B cell (primary cell): ENCODE data around the gene SLC23A3. TPM values are rescaled to one million over a fixed set of nuclear protein-coding genes. Genes with fewer than 3 reads are reported as not detected.
A peak's percentile ranks its signal among the peaks of the same experiment; 100 is the strongest.

Experiments used
- ATAC-seq: fragments of 200-7000 bp; cut with Tn5 transposase; one replicate; pipeline ENCODE4 v1.10.0; 2021; ENCODE audit warnings: low read depth, mild to moderate bottlenecking, moderate number of reproducible peaks, moderate library complexity
- CTCF ChIA-PET: fragments of 350-600 bp; sonication (Branson Sonifier 250); formaldehyde crosslinking; loops from one replicate; lab custom pipeline; 2021; ENCODE audit warnings: antibody characterized with exemption, inconsistent platforms; lab: Charles Lee
- POLR2A ChIA-PET: fragments of 350-600 bp; sonication (Branson Sonifier 250); formaldehyde crosslinking; loops from one replicate; lab custom pipeline; 2021; ENCODE audit warnings: antibody characterized with exemption; lab: Charles Lee
- DNase-seq: peaks from one replicate; pipeline ENCODE4 v3.0.0; 2013
- H2AFZ ChIP-seq: 2 replicates; pipeline ENCODE4 v1.6.1; 2012; ENCODE audit warnings: mild to moderate bottlenecking, low read depth, low read length; ENCODE audit not compliant: insufficient read depth, poor library complexity, severe bottlenecking
- H3K27ac ChIP-seq, 2 donors: 1 replicate in 1 of 2; 2 replicates in 1 of 2; pipeline ENCODE4 v1.5.1; 2012 to 2013; ENCODE audit warnings: low read length in 2 of 2, mild to moderate bottlenecking in 2 of 2, moderate library complexity in 1 of 2
- H3K27me3 ChIP-seq, 4 experiments: fragments of 200-600 bp in 1 of 4; sonication (generic) in 1 of 4; replicated peaks in 1 of 4; 1 replicate in 2 of 4; 2 replicates in 2 of 4; pipeline versions ENCODE4 v1.6.1 to v1.7.0; 2013 to 2016; ENCODE audit warnings: low read length in 3 of 4, mild to moderate bottlenecking in 2 of 4, mixed read lengths in 1 of 4, moderate library complexity in 1 of 4; ENCODE audit not compliant: insufficient read depth in 4 of 4, control insufficient read depth in 3 of 4; ENCODE audit errors: control extremely low read depth in 1 of 4
- H3K36me3 ChIP-seq, 2 experiments: replicated peaks in 1 of 2; 1 replicate in 1 of 2; 2 replicates in 1 of 2; pipeline versions ENCODE4 v1.6.1 to v1.7.1; 2013; ENCODE audit warnings: low read length in 1 of 2; ENCODE audit not compliant: insufficient read depth in 2 of 2, control insufficient read depth in 1 of 2; ENCODE audit errors: control extremely low read depth in 1 of 2, extremely low read depth in 1 of 2
- H3K4me1 ChIP-seq, 2 donors: fragments of 200-600 bp in 1 of 2; sonication (generic) in 1 of 2; 1 replicate in 1 of 2; 2 replicates in 1 of 2; pipeline versions ENCODE4 v1.5.1 to v1.6.1; 2013 to 2017; ENCODE audit warnings: low read length in 2 of 2; ENCODE audit not compliant: control insufficient read depth in 2 of 2, insufficient read depth in 2 of 2
- H3K4me2 ChIP-seq: replicated peaks from 2 replicates; pipeline ENCODE3; 2012; ENCODE audit warnings: mild to moderate bottlenecking, low read depth, low read length; ENCODE audit not compliant: poor library complexity, severe bottlenecking
- H3K4me3 ChIP-seq, 5 experiments: fragments of 200-600 bp in 1 of 5; sonication (generic) in 1 of 5; 1 replicate in 3 of 5; 2 replicates in 2 of 5; pipeline versions ENCODE4 v1.5.1 to v1.7.0; 2011 to 2016; ENCODE audit warnings: low read length in 4 of 5, mild to moderate bottlenecking in 4 of 5, low read depth in 2 of 5, control low read depth in 1 of 5, moderate library complexity in 1 of 5; ENCODE audit not compliant: insufficient read depth in 1 of 5; ENCODE audit errors: control extremely low read depth in 1 of 5, extremely low read depth in 1 of 5
- H3K79me2 ChIP-seq: fragments of 200-600 bp; sonication (generic); one replicate; pipeline ENCODE4 v1.6.0; 2016; ENCODE audit warnings: low read length; ENCODE audit not compliant: control insufficient read depth, insufficient read depth
- H3K9ac ChIP-seq: fragments of 200-600 bp; sonication (generic); 2 replicates; pipeline ENCODE4 v1.6.1; 2017; ENCODE audit warnings: mild to moderate bottlenecking, low read length, moderate library complexity
- H3K9me3 ChIP-seq, 3 donors: one replicate each; pipeline versions ENCODE4 v1.6.1 to v1.7.1; 2013; ENCODE audit warnings: low read length in 2 of 3; ENCODE audit not compliant: control insufficient read depth in 2 of 3, insufficient read depth in 1 of 3; ENCODE audit errors: control extremely low read depth in 1 of 3
- H4K20me1 ChIP-seq: 2 replicates; pipeline ENCODE4 v1.6.0; 2012; ENCODE audit warnings: mild to moderate bottlenecking, low read length; ENCODE audit not compliant: insufficient read depth, control insufficient read depth, poor library complexity, severe bottlenecking
- H3K27ac Mint-ChIP-seq: one replicate; pipeline ENCODE4 v1.8.0; 2021; ENCODE audit warnings: mixed read lengths
- H3K27me3 Mint-ChIP-seq: one replicate; pipeline ENCODE4 v1.8.0; 2021; ENCODE audit warnings: mixed read lengths
- H3K4me1 Mint-ChIP-seq: one replicate; pipeline ENCODE4 v1.8.0; 2021; ENCODE audit warnings: mixed read lengths
- H3K4me3 Mint-ChIP-seq: one replicate; pipeline ENCODE4 v1.8.0; 2021; ENCODE audit warnings: mixed read lengths
- H3K9me3 Mint-ChIP-seq: one replicate; pipeline ENCODE4 v1.8.0; 2022; ENCODE audit warnings: mixed read lengths; ENCODE audit not compliant: insufficient read depth
- CTCF ChIP-seq: fragments of 200-600 bp; IDR thresholded peaks from one replicate; pipeline ENCODE4 v1.8.0; 2022; ENCODE audit warnings: antibody characterized with exemption, mild to moderate bottlenecking
- EZH2 ChIP-seq: IDR thresholded peaks from 2 replicates; pipeline ENCODE4 v1.6.1; 2012; ENCODE audit warnings: borderline replicate concordance, low read depth, mild to moderate bottlenecking, moderate library complexity, low read length; ENCODE audit not compliant: insufficient read depth, poor library complexity, severe bottlenecking
- WGBS: methylation state at CpG from one replicate; pipeline ENCODE4 v1.1.5; 2013; ENCODE audit warnings: missing lambda C conversion rate; ENCODE audit not compliant: insufficient coverage; 5-methylcytosine and 5-hydroxymethylcytosine counted together
- intact Hi-C: fragments of 100-400 bp; cut with micrococcal nuclease; formaldehyde crosslinking; loops from one replicate; pipeline ENCODE4 v1.10.0; 2022
- polyA plus RNA-seq: library from polyadenylated mRNA; depleted of rRNA; stranded (reverse); fragments of >200 nt; gene quantifications from 2 replicates; pipeline ENCODE4 v1.2.3, GENCODE V29; 2012
- total RNA-seq, 2 donors: library from RNA; stranded (reverse); fragments of 120-200 nt in 1 of 2; gene quantifications; 1 replicate in 1 of 2; 2 replicates in 1 of 2; pipeline versions ENCODE4 v1.2.3 to v1.2.4, GENCODE V29; 2013 to 2022

Gene SLC23A3
- total and polyA plus RNA-seq, 2 donors (not counting 1 experiment from before 2014, with no cell fraction given) = 2.4 to 15.2 TPM

DNA sequence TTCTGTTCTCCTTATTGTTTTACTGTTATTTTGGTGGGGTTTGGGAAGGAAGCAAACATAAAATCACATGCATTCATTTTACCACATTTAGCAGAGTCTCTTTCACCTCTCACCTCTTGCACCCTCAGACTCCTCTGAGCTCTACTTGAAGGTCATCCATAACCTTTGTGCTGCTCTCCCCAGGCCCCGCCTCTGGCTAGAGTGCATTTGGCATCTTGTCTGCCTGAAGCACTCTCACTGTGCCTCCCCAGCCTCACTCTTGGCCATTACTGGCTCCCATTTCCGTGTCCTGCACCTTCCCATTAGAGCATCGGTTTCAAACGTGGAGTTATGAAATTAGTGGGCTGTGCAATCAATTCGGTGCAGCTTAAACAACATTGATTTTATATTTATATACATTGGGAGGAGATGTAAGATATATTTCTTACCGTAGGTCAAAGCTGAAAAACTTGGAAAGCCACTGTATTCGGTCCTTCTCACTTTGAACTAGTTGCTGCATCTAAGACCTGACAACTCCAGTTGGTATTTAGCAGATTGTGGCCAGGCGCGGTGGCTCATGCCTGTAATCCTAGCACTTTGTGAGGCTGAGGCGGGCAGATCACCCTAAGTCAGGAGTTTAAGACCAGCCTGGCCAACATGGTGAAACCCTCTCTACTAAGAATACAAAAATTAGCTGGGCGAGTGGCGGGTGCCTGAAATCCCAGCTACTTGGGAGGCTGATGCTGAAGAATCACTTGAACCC is 29.8 kb upstream of the SLC23A3 start:
- H3K27me3 ChIP-seq = peaks cover 0 to 3% (median 0%) of the 10 kb centered on the region in 4 experiments
- H3K27ac Mint-ChIP-seq = peak overlapping the region; percentile 21
- intact Hi-C loops = no loop called here
- CTCF ChIA-PET = interaction anchor here (0.8 kb wide), 1 partner anchor 27 kb away, joined by 3 read pairs; no protein-coding TSS in a partner anchor
- H3K4me3 ChIP-seq = no peak overlapping the region
- no peaks in the 10 kb centered on the region for H3K4me1 Mint-ChIP-seq
- POLR2A ChIA-PET = no interaction called here
- no peak overlapping the region for H3K9ac ChIP-seq
- no peaks in the 10 kb centered on the region for H3K79me2 ChIP-seq
- H3K9me3 Mint-ChIP-seq = no peaks in the 10 kb centered on the region
- TF ChIP-seq EZH2 (no peak), CTCF (no peak)
- no peak overlapping the region for H3K4me2 ChIP-seq
- peaks cover 14% of the 10 kb centered on the region for H3K27me3 Mint-ChIP-seq
- no peaks in the 10 kb centered on the region for H4K20me1 ChIP-seq
- no peak overlapping the region for H3K4me3 Mint-ChIP-seq
- no peaks in the 10 kb centered on the region for H3K4me1 ChIP-seq
- H3K9me3 ChIP-seq = no peaks in the 10 kb centered on the region
- no peak overlapping the region for H2AFZ ChIP-seq
- DNase-seq = no peak
- H3K36me3 ChIP-seq = no peaks in the 10 kb centered on the region
- ATAC-seq = no peak
- WGBS = 94% methylated on average over 6 of the region's 12 CpGs
- no peak overlapping the region for H3K27ac ChIP-seq

DNA sequence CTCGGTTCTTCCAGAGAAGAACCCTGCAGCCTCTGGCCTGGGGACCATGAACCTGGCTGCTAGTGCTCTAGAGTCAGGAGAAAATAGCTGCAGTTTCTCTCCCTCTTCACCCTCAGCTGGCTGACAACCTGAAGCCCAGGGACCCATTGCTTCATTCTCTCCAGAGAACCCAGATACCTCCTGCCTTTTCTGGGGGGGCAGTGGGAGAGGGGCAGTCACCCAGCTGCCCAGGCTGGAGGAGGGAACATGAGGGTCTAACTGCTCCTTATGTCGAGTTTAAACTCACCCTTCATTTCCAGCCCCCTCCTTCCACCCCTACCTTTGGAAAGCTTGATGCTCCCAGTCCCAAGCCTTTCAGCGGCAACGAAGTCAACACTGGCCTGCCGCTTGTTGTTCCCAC is 29.1 kb upstream of the SLC23A3 start:
- Mint-ChIP-seq H3K4me3 (no peak overlapping the region), H3K27me3 (peaks cover 14% of the 10 kb centered on the region), H3K9me3 (no peaks in the 10 kb centered on the region), H3K4me1 (no peaks in the 10 kb centered on the region), H3K27ac (no peak overlapping the region)
- Histone ChIP-seq H3K4me1 (no peaks in the 10 kb centered on the region), H3K4me2 (no peak overlapping the region), H3K27me3 (peaks cover 0 to 3% (median 0%) of the 10 kb centered on the region in 4 experiments), H3K9me3 (no peaks in the 10 kb centered on the region), H3K4me3 (no peak overlapping the region), H4K20me1 (no peaks in the 10 kb centered on the region), H3K79me2 (no peaks in the 10 kb centered on the region), H2AFZ (no peak overlapping the region), H3K36me3 (no peaks in the 10 kb centered on the region), H3K9ac (no peak overlapping the region), H3K27ac (no peak overlapping the region)
- 91% methylated on average over 5 of the region's 5 CpGs for WGBS
- intact Hi-C loops = no loop called here
- TF ChIP-seq CTCF = no peak
- TF ChIP-seq EZH2 = no peak
- POLR2A ChIA-PET = no interaction called here
- ATAC-seq (no peak), DNase-seq (no peak)
- CTCF ChIA-PET = interaction anchor here (0.8 kb wide), 1 partner anchor 27 kb away, joined by 3 read pairs; no protein-coding TSS in a partner anchor
